Measurements from ENCODE around the gene TOX2.

- TF ChIP-seq POLR2AphosphoS5 (IDR thresholded peaks at IDR 0.05; ENCODE audit: low read depth, low read length): no peak
- no peak for TF ChIP-seq TAF1 (IDR thresholded peaks at IDR 0.05; ENCODE audit: borderline replicate concordance, low read depth, low read length)
- TF ChIP-seq POLR2A (IDR thresholded peaks at IDR 0.05; ENCODE audit: low read depth, low read length): no peak
These were observed 17.3 kb downstream of the TOX2 start for GRCh38 chr20:43931976-43932375.

All from GM12892 (cell line).